Measurements from ENCODE around the gene LAMB4. TPM values are rescaled to one million over a fixed set of nuclear protein-coding genes. Genes with fewer than 3 reads are reported as not detected.

Gene LAMB4
- total and polyA plus RNA-seq, 2 experiments from 2014 or later = not detected

DNA sequence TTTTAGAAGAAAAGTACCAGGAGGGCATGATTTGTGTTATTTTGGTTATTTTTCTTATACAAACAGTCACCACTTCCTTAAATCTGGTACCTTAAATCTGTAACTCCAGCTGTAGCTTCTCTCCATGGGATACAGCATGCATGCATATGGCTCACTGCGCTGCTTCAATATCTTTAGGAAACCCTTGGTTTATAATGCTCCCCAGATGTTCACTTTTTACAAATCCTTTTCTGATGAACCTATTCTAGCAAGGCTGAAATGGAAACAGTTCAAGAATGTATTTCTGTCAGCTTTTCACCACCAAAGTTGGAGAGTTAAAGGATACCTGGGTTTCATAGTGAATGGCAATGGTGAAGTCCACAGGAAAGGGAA is 50.9 kb downstream of the LAMB4 start:
- Histone ChIP-seq H3K27me3 (ENCODE audit: insufficient read depth) (no peaks in the 10 kb centered on the region), H3F3A (replicated peaks; ENCODE audit: low read depth) (no peaks in the 10 kb centered on the region), H3K36me3 (ENCODE audit: insufficient read depth) (no peaks in the 10 kb centered on the region), H3K79me2 (replicated peaks; ENCODE audit: insufficient read depth) (no peaks in the 10 kb centered on the region), H2AFZ (peak overlapping the region; percentile 83; the same call in 1 of the 2 replicates), H3K27ac (ENCODE audit: low read depth) (no peak overlapping the region), H3K4me1 (ENCODE audit: insufficient read depth) (peaks cover 12% of the 10 kb centered on the region), H3K4me2 (no peak overlapping the region), H4K20me1 (replicated peaks; ENCODE audit: insufficient read depth) (no peaks in the 10 kb centered on the region), H3K9me2 (ENCODE audit: insufficient read depth) (peaks cover 7% of the 10 kb centered on the region; the same call in 1 of the 2 replicates), H3K4me3 (no peak overlapping the region)
- DNase-seq (ENCODE audit: low spot score) (no peak), ATAC-seq (no peak)
- peaks cover 4% of the 10 kb centered on the region for H3K27me3 Mint-ChIP-seq (ENCODE audit: insufficient read depth, low read depth, poor library complexity)
- peaks cover 7% of the 10 kb centered on the region; the same call in 1 of the 3 replicates for H3K36me3 Mint-ChIP-seq (ENCODE audit: low read depth)
- TF ChIP-seq POLR2AphosphoS5 (IDR thresholded peaks at IDR 0.05; ENCODE audit: low read depth) = no peak
- no peak for TF ChIP-seq STAT1 (IDR thresholded peaks at IDR 0.05; ENCODE audit: unreplicated experiment)
- TF ChIP-seq, protein P1, sequence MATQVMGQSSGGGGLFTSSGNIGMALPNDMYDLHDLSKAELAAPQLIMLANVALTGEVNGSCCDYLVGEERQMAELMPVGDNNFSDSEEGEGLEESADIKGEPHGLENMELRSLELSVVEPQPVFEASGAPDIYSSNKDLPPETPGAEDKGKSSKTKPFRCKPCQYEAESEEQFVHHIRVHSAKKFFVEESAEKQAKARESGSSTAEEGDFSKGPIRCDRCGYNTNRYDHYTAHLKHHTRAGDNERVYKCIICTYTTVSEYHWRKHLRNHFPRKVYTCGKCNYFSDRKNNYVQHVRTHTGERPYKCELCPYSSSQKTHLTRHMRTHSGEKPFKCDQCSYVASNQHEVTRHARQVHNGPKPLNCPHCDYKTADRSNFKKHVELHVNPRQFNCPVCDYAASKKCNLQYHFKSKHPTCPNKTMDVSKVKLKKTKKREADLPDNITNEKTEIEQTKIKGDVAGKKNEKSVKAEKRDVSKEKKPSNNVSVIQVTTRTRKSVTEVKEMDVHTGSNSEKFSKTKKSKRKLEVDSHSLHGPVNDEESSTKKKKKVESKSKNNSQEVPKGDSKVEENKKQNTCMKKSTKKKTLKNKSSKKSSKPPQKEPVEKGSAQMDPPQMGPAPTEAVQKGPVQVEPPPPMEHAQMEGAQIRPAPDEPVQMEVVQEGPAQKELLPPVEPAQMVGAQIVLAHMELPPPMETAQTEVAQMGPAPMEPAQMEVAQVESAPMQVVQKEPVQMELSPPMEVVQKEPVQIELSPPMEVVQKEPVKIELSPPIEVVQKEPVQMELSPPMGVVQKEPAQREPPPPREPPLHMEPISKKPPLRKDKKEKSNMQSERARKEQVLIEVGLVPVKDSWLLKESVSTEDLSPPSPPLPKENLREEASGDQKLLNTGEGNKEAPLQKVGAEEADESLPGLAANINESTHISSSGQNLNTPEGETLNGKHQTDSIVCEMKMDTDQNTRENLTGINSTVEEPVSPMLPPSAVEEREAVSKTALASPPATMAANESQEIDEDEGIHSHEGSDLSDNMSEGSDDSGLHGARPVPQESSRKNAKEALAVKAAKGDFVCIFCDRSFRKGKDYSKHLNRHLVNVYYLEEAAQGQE (IDR thresholded peaks at IDR 0.05; ENCODE audit: unreplicated experiment) = no peak
- TF ChIP-seq EZH2 (IDR thresholded peaks at IDR 0.05; ENCODE audit: low read depth, unreplicated experiment) = no peak
- TF ChIP-seq JUNB (IDR thresholded peaks at IDR 0.05; ENCODE audit: unreplicated experiment) = no peak
- no peak for TF ChIP-seq ZNF114 (CRISPR knock-in tag; IDR thresholded peaks at IDR 0.05)
- TF ChIP-seq, protein P2, sequence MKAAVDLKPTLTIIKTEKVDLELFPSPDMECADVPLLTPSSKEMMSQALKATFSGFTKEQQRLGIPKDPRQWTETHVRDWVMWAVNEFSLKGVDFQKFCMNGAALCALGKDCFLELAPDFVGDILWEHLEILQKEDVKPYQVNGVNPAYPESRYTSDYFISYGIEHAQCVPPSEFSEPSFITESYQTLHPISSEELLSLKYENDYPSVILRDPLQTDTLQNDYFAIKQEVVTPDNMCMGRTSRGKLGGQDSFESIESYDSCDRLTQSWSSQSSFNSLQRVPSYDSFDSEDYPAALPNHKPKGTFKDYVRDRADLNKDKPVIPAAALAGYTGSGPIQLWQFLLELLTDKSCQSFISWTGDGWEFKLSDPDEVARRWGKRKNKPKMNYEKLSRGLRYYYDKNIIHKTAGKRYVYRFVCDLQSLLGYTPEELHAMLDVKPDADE (IDR thresholded peaks at IDR 0.05) = no peak
- no peak for TF ChIP-seq NANOG (IDR thresholded peaks at IDR 0.05; ENCODE audit: borderline replicate concordance)
- TF ChIP-seq ZNF331 (CRISPR knock-in tag; IDR thresholded peaks at IDR 0.05; ENCODE audit: low read depth) = no peak
- TF ChIP-seq EZH2phosphoT487 (IDR thresholded peaks at IDR 0.05; ENCODE audit: unreplicated experiment) = no peak
- no peak for TF ChIP-seq CREB1 (CRISPR knock-in tag; IDR thresholded peaks at IDR 0.05; ENCODE audit: low read depth)
- TF ChIP-seq, protein P3, sequence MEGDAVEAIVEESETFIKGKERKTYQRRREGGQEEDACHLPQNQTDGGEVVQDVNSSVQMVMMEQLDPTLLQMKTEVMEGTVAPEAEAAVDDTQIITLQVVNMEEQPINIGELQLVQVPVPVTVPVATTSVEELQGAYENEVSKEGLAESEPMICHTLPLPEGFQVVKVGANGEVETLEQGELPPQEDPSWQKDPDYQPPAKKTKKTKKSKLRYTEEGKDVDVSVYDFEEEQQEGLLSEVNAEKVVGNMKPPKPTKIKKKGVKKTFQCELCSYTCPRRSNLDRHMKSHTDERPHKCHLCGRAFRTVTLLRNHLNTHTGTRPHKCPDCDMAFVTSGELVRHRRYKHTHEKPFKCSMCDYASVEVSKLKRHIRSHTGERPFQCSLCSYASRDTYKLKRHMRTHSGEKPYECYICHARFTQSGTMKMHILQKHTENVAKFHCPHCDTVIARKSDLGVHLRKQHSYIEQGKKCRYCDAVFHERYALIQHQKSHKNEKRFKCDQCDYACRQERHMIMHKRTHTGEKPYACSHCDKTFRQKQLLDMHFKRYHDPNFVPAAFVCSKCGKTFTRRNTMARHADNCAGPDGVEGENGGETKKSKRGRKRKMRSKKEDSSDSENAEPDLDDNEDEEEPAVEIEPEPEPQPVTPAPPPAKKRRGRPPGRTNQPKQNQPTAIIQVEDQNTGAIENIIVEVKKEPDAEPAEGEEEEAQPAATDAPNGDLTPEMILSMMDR (conservative IDR thresholded peaks at IDR 0.05; ENCODE audit: low read depth in 2 of 2) = no peak
- TF ChIP-seq, protein P4, sequence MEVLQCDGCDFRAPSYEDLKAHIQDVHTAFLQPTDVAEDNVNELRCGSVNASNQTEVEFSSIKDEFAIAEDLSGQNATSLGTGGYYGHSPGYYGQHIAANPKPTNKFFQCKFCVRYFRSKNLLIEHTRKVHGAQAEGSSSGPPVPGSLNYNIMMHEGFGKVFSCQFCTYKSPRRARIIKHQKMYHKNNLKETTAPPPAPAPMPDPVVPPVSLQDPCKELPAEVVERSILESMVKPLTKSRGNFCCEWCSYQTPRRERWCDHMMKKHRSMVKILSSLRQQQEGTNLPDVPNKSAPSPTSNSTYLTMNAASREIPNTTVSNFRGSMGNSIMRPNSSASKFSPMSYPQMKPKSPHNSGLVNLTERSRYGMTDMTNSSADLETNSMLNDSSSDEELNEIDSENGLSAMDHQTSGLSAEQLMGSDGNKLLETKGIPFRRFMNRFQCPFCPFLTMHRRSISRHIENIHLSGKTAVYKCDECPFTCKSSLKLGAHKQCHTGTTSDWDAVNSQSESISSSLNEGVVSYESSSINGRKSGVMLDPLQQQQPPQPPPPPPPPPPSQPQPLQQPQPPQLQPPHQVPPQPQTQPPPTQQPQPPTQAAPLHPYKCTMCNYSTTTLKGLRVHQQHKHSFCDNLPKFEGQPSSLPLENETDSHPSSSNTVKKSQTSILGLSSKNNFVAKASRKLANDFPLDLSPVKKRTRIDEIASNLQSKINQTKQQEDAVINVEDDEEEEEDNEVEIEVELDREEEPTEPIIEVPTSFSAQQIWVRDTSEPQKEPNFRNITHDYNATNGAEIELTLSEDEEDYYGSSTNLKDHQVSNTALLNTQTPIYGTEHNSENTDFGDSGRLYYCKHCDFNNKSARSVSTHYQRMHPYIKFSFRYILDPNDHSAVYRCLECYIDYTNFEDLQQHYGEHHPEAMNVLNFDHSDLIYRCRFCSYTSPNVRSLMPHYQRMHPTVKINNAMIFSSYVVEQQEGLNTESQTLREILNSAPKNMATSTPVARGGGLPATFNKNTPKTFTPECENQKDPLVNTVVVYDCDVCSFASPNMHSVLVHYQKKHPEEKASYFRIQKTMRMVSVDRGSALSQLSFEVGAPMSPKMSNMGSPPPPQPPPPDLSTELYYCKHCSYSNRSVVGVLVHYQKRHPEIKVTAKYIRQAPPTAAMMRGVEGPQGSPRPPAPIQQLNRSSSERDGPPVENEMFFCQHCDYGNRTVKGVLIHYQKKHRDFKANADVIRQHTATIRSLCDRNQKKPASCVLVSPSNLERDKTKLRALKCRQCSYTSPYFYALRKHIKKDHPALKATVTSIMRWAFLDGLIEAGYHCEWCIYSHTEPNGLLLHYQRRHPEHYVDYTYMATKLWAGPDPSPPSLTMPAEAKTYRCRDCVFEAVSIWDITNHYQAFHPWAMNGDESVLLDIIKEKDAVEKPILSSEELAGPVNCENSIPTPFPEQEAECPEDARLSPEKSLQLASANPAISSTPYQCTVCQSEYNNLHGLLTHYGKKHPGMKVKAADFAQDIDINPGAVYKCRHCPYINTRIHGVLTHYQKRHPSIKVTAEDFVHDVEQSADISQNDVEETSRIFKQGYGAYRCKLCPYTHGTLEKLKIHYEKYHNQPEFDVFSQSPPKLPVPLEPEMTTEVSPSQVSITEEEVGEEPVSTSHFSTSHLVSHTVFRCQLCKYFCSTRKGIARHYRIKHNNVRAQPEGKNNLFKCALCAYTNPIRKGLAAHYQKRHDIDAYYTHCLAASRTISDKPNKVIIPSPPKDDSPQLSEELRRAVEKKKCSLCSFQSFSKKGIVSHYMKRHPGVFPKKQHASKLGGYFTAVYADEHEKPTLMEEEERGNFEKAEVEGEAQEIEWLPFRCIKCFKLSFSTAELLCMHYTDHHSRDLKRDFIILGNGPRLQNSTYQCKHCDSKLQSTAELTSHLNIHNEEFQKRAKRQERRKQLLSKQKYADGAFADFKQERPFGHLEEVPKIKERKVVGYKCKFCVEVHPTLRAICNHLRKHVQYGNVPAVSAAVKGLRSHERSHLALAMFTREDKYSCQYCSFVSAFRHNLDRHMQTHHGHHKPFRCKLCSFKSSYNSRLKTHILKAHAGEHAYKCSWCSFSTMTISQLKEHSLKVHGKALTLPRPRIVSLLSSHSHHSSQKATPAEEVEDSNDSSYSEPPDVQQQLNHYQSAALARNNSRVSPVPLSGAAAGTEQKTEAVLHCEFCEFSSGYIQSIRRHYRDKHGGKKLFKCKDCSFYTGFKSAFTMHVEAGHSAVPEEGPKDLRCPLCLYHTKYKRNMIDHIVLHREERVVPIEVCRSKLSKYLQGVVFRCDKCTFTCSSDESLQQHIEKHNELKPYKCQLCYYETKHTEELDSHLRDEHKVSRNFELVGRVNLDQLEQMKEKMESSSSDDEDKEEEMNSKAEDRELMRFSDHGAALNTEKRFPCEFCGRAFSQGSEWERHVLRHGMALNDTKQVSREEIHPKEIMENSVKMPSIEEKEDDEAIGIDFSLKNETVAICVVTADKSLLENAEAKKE (CRISPR knock-in tag; IDR thresholded peaks at IDR 0.05) = no peak
- no peak overlapping the region for H3K4me3 Mint-ChIP-seq
- no peak overlapping the region for H3K27ac Mint-ChIP-seq
- H3K4me1 Mint-ChIP-seq = peaks cover 9% of the 10 kb centered on the region
- peaks cover 9% of the 10 kb centered on the region; the same call in 2 of the 3 replicates for H3K9me3 Mint-ChIP-seq

Measured in GM23338 (cell line).